Prostate gland (tissue), 2 donors: ENCODE results near the gene ANGPTL1. TPM values are rescaled to one million over a fixed set of nuclear protein-coding genes. Genes with fewer than 3 reads are reported as not detected.

Experiments
- DNase-seq: peaks from one replicate; pipeline ENCODE4 v3.0.0-alpha.2; 2019; ENCODE audit warnings: low spot score
- H3K27ac ChIP-seq, 2 donors: fragments of 200-600 bp; sonication (generic); 2 replicates each; pipeline ENCODE4 v1.5.1; 2017 to 2019
- H3K27me3 ChIP-seq: fragments of 200-600 bp; sonication (generic); replicated peaks from 2 replicates; pipeline ENCODE4 v1.5.1; 2019; ENCODE audit not compliant: insufficient read depth
- H3K36me3 ChIP-seq, 2 donors: fragments of 200-600 bp; sonication (generic); 1 replicate in 1 of 2; 2 replicates in 1 of 2; pipeline versions ENCODE4 v1.5.1 to v1.8.1; 2017 to 2019
- H3K4me1 ChIP-seq: fragments of 200-600 bp; sonication (generic); replicated peaks from 2 replicates; pipeline ENCODE4 v1.5.1; 2019
- H3K4me3 ChIP-seq, 2 donors: fragments of 200-600 bp; sonication (generic); 2 replicates each; pipeline ENCODE4 v1.5.1; 2017 to 2019
- H3K9me3 ChIP-seq: fragments of 200-600 bp; sonication (generic); 2 replicates; pipeline ENCODE4 v1.5.1; 2017
- CTCF ChIP-seq, 4 experiments: fragments of 200-600 bp in 2 of 4; fragments of 450-650 bp in 2 of 4; sonication (generic) in 2 of 4; IDR thresholded peaks; 1 replicate in 3 of 4; 2 replicates in 1 of 4; pipeline ENCODE4 v1.5.1; 2016 to 2019; ENCODE audit warnings: antibody characterized with exemption in 4 of 4, mild to moderate bottlenecking in 2 of 4, moderate library complexity in 2 of 4
- POLR2A ChIP-seq: fragments of 450-650 bp; IDR thresholded peaks from one replicate; pipeline ENCODE4 v1.6.1; 2016; ENCODE audit warnings: antibody characterized with exemption, mild to moderate bottlenecking
- POLR2AphosphoS5 ChIP-seq: sonication (generic); formaldehyde crosslinking; IDR thresholded peaks from one replicate; pipeline ENCODE4 v1.6.1; 2017; ENCODE audit warnings: antibody characterized with exemption
- WGBS: methylation state at CpG from one replicate; pipeline ENCODE4 v1.1.5; 2018; 5-methylcytosine and 5-hydroxymethylcytosine counted together
- intact Hi-C: fragments of 100-400 bp; cut with DNase I; formaldehyde crosslinking; loops from one replicate; pipeline ENCODE4 v1.14.2; 2022
- total RNA-seq, 2 donors: library from RNA; depleted of rRNA; stranded (reverse); fragments of >200 nt; gene quantifications; one replicate each; pipeline ENCODE4 v1.1.0, GENCODE V29; 2016

Gene ANGPTL1
- total RNA-seq, 2 donors from 2014 or later: 11.3 to 18.9 TPM

- TF ChIP-seq POLR2A: no peak
- no peak for TF ChIP-seq CTCF (IDR thresholded peaks at IDR 0.05)
- no peak for TF ChIP-seq POLR2AphosphoS5
- Histone ChIP-seq H3K4me1 (no peaks in the 10 kb centered on the region), H3K9me3 (no peaks in the 10 kb centered on the region), H3K27ac (no peak overlapping the region), H3K4me3 (no peak overlapping the region), H3K27me3 (no peaks in the 10 kb centered on the region), H3K36me3 (no peaks in the 10 kb centered on the region)
- WGBS: 99% methylated on average over 2 of the region's 2 CpGs
- intact Hi-C loops: no loop called here
- no peak for DNase-seq
Measured at GRCh38 chr1:178912597-178912996, 41.7 kb upstream of the ANGPTL1 start.

GRCh38 chr1:178910023-178910422 lies 39.1 kb upstream of the ANGPTL1 start:
- H3K9me3 ChIP-seq: no peaks in the 10 kb centered on the region
- H3K36me3 ChIP-seq: no peaks in the 10 kb centered on the region
- intact Hi-C loops: no loop called here
- no peaks in the 10 kb centered on the region for H3K4me1 ChIP-seq
- WGBS: 97% methylated on average over 1 of the region's 1 CpG
- H3K27me3 ChIP-seq: no peaks in the 10 kb centered on the region
- no peak for DNase-seq
- H3K4me3 ChIP-seq: no peak overlapping the region
- H3K27ac ChIP-seq: no peak overlapping the region
- TF ChIP-seq CTCF (IDR thresholded peaks at IDR 0.05) (no peak), POLR2A (no peak), POLR2AphosphoS5 (no peak)

GRCh38 chr1:178908358-178908757 lies 37.5 kb upstream of the ANGPTL1 start:
- Histone ChIP-seq H3K9me3 (no peaks in the 10 kb centered on the region), H3K36me3 (no peaks in the 10 kb centered on the region), H3K4me1 (no peaks in the 10 kb centered on the region), H3K4me3 (no peak overlapping the region), H3K27ac (no peak overlapping the region), H3K27me3 (no peaks in the 10 kb centered on the region)
- intact Hi-C loops: no loop called here
- DNase-seq: no peak
- WGBS: 65% methylated on average over 1 of the region's 1 CpG
- TF ChIP-seq POLR2AphosphoS5 (no peak), CTCF (IDR thresholded peaks at IDR 0.05) (no peak), POLR2A (no peak)

GRCh38 chr1:178901482-178902125 lies 30.7 kb upstream of the ANGPTL1 start:
- Histone ChIP-seq H3K4me1 (no peaks in the 10 kb centered on the region), H3K4me3 (no peak overlapping the region), H3K9me3 (no peaks in the 10 kb centered on the region), H3K27me3 (no peaks in the 10 kb centered on the region), H3K27ac (no peak overlapping the region), H3K36me3 (no peaks in the 10 kb centered on the region)
- no peak for DNase-seq
- TF ChIP-seq CTCF (IDR thresholded peaks at IDR 0.05): no peak
- no peak for TF ChIP-seq POLR2A
- no peak for TF ChIP-seq POLR2AphosphoS5
- 45% methylated on average over 1 of the region's 1 CpG for WGBS
- intact Hi-C loops: no loop called here

- Histone ChIP-seq H3K4me3 (no peak overlapping the region), H3K27ac (no peak overlapping the region), H3K27me3 (no peaks in the 10 kb centered on the region), H3K36me3 (no peaks in the 10 kb centered on the region), H3K4me1 (no peaks in the 10 kb centered on the region), H3K9me3 (no peaks in the 10 kb centered on the region)
- DNase-seq: no peak
- intact Hi-C loops: no loop called here
- TF ChIP-seq POLR2A: no peak
- no peak for TF ChIP-seq CTCF (IDR thresholded peaks at IDR 0.05)
- TF ChIP-seq POLR2AphosphoS5: no peak
- 74% methylated on average over 2 of the region's 2 CpGs for WGBS
Measured at GRCh38 chr1:178899402-178899801, 28.5 kb upstream of the ANGPTL1 start.
